ENCODE data around the gene FAM149A.

FAM149A gene

DNA sequence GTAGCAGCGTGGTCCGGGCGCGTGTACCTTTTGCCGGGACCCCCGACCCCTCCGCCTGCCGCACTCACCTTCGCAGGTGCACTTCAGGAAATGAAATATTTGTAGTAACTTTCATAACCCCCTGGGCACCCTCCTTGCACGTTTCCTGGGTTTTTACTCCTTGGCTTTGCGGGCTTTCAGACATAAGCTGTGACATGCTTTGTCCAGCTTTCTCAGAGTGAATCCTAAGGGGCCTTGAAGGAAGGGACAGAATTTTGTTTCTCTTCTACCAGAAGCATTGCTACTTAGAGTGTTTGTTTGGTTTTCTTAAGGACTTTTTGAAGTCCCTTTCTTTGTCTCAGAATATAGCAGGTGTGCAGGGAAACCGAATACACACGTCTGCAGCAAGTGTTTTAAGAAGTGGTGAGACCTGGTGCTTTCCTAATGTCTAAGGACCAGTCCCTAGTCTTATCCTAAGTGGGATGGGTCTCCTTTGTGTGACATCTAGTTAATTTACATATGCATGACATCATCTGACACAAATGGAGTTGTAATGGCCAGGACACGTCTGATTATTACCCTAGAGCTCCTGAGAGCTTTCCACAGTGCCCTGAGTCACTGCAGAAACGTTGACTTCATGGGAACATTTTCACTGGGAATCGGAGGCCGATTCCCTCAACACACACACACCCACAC is 1.3 kb downstream of the FAM149A start:
- DNase-seq (ENCODE audit: low spot score), result no peak

- no peak for DNase-seq (ENCODE audit: low spot score)
Measured at GRCh38 chr4:186107947-186108346, 3.4 kb downstream of the FAM149A start.

DNA sequence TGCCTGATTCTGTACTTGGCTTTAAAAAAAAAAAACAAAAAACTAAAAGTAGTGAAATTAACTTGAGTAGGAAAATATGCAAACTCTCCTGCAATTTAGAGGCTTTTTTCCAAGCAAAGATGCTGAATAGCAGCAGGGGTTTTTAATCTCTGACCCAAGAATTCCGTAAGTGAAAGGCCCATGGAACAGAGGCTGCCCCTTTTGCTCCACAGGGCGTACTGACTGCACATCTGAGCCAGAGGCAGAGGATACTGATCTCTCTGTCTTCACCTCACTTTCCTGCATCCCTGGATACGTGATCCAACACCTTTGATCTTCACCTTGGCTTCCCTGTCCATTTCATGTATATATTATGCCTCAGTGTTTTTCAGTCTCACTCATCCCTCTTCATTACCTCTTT is 3.9 kb downstream of the FAM149A start:
- DNase-seq (ENCODE audit: low spot score), result no peak

DNA sequence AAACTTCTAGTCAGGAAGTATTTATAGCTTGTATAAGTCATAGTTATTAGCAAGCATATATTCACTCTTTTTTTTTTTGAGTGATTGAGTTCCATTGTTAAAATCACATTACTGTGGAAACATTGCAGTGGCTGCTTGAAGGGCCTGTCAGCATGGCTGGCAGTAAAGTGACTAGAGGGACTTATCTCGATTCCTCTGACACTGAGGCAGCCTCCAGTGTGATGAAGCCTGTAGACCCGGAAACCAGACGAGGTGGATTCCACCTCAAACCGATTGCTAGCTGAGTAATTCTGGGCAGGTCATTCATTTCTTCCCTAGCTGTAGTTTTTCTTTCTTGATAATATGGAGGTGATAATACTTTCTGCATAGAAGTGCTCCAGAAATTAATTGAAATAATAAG is 4.7 kb downstream of the FAM149A start:
- DNase-seq (ENCODE audit: low spot score), result no peak

- no peak for DNase-seq (ENCODE audit: low spot score)
Measured at GRCh38 chr4:186116697-186117096, 12.2 kb downstream of the FAM149A start.

GRCh38 chr4:186118582-186118981 is 14.1 kb downstream of the FAM149A start:
- DNase-seq (ENCODE audit: low spot score), result no peak

DNA sequence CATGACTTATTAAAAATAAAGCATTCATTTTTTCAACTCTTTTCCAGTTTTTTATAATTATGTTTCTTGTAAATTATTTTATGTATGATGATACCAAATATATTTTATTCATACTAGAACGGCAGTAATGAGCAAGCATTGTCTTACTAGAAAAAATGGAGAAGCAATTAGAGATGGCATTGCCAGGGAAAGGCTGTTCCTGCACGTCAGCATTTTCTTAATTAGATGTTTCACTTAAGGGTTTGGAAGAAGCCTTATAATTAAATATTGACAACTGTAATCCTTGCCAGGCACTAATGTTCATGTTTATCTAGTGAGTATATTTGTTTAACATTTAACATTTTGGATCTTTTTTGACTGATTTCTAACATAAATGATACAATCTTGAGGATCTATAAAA is 16.6 kb downstream of the FAM149A start:
- no peak for DNase-seq (ENCODE audit: low spot score)

DNA sequence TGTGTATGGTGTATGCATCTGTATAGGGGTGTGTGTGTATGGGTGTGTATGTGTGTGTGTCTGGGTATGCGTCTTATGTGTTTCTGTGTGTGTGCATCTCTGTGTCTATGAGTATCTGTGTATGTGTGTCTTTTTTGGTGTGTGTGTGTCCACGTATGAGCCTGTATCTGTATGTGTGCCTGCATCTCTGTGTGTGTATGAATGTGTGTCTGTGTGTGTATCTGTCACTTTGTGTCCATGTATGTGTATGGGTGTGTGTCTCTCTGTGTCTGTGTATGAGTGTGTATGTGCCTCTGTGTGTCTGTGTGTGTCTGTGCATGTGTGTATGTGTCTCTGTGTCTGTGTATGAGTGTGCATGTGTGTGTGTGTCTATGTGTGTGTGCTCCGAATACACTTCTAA is 24.3 kb downstream of the FAM149A start:
- no peak for DNase-seq (ENCODE audit: low spot score)

DNA sequence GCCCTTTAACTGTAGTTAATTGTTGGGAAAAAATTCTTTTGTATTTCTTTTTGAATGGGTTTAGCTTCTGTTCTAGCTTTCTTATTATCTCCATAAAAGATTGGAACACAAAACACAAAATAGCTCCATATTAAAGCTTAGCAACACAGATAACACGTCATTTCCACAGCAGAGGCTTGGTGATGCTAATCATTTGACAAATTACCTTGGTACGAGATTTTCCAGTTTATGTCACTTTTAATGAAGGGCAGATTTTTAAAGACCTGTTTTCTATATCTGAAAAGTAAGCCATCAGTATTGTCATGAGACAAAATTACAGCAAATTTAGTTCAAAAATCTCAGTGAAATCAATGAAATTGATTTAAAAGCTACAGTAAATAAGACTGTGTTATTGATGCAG is 27.4 kb downstream of the FAM149A start:
- no peak for DNase-seq (ENCODE audit: low spot score)

GRCh38 chr4:186132577-186133242 is 28.2 kb downstream of the FAM149A start:
- no peak for DNase-seq (ENCODE audit: low spot score)

DNA sequence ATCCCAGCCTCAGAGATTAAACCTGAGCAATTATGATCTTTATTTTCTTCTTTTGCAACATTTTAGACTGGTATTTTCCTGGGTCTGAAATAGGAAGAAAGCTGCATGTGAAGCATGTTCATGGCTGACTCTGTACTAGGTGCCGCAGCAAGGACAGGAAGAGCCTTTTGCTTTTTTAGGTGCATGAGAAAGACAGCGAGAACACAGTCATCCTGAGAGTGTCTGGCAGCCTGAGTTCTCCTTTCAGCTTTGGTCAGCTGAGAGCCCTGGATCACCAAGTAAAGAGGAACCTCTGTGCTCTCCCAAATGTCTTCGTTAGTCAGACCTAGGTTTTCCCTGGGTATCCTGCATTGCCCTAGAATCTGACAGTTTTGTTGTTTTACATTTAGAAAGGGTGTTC is 29.8 kb downstream of the FAM149A start:
- no peak for DNase-seq (ENCODE audit: low spot score)

GRCh38 chr4:186134861-186135260 is 30.4 kb downstream of the FAM149A start:
- no peak for DNase-seq (ENCODE audit: low spot score)

DNA sequence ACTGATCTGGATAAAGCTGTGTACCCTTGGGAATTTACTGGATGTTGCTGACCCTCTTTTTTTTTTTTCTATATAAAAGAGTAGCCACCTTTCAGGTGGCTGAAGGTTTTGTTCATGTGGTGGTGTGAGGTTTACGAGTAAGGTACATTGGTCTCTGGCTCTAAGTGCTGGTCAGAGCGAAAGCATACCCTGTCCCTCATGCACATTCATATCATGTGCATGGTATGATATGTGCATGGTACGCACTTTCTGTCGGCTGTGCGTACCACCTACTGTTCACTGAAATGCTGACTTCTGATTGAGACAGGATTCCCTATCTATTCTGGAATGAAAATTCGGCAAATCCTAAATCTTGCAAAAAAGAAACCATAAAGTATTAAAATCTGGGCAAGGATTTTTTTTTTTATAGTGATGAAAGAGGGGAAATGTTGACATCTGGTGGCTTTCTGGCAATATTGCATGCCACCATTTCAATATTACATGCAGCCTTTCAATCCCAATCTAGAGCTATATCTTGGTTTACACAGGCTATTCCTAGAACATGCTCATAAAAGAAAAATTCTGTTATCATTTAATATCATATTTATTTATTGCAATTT is 32.8 kb downstream of the FAM149A start:
- DNase-seq (ENCODE audit: low spot score), result peak; percentile 65

- no peak for DNase-seq (ENCODE audit: low spot score)
Measured at GRCh38 chr4:186144198-186144945, 39.9 kb downstream of the FAM149A start.

DNA sequence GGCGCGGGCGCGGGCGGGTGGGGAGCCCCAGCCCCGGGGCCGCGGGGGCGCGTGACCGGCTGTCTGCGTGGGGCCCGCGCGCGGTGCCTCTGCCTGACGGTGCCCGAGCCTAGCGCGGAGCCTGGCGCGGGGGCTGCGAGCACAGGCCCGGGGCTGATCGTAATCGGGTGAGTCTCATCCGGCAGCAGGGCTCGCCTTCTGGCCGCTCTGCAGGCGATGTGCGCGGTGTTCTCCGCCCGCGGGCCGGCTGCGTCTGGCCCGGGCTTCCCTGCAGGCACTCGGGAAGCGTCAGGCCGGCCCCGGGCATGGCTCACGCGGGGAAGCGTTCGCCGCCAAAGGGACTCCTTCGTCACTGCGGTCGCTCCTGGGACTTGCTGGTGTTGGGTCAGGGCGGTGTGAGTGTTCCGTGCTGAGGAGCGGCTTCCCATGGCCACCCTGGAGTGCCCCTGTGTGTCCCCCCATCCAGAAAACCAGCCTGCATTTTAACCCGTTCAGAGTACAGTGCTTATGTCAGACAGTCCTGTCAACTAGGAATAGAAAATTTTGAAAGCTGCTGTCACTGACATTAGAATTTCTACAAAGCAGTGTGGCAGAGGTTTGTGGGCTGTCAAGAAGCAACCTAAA is 40.6 kb downstream of the FAM149A start:
- DNase-seq (ENCODE audit: low spot score), result no peak

DNA sequence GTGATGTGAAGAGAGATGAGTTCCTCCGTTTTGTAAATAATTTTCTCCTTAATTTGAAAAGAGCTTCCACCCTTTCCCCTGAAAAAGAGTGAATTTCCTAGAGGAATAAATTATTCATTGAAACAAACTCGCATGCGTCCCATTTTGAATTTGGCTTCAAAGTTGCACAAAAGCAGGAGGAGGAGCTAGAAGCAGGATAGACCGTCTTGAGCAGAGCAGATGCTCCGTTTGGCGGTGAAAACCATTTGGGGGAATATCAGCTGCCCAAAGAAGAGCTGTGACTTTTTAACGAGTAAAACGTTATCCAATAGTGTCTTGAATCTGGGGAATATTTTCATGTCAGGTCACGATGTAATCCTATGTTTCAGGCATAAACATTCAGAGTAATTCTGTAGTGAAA is 42.0 kb downstream of the FAM149A start:
- no peak for DNase-seq (ENCODE audit: low spot score)

DNA sequence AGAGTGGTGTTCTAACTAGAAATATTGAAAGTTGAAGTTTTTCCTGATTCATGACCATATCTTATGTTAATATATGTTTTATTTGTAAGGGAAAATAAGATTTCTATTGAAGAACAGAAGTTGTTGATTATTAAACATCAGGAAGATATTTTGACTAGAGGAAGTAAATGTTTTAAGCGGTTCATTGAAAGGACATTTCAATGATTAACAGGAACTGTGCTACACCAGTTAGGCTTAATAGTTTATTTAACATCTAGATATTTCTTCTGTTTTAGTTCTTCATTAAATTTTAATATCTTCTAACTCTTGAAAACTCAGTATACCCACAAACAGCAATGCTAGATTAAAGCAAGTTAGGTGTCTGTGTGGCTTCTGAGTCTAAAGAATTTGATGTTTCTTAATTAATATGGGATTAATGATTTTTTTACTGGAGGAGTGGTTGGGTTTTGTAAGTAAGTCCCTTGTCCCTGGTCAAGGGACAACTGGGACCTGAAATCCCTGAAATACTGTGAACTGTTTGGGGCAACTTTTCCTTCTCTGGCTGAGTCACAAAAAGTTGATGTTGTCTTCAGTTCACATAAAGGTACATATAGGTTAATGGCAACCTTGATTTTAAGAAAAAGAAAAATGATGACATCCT is 44.0 kb downstream of the FAM149A start:
- no peak for DNase-seq (ENCODE audit: low spot score)

DNA sequence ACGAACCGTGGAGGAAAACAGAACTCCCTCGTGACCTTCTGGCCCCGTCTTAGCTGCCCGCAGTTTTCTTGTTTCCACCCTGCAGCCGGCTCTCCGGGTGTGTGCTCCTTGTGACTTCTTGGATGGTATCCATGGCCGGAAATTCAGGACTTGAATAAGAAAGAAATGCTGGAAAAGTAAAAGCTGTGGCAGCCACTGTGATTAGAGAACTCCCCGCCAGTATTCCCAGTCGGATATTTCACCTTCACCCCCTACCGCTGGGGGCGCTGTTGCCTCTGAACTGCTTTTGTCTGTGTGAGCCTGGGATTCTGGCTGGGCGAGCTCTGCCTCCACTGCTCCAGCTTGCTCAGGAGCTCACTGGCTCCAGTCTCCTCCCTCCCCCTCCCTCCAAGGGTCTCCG is 45.4 kb downstream of the FAM149A start:
- peak; percentile 74 for DNase-seq (ENCODE audit: low spot score)

DNA sequence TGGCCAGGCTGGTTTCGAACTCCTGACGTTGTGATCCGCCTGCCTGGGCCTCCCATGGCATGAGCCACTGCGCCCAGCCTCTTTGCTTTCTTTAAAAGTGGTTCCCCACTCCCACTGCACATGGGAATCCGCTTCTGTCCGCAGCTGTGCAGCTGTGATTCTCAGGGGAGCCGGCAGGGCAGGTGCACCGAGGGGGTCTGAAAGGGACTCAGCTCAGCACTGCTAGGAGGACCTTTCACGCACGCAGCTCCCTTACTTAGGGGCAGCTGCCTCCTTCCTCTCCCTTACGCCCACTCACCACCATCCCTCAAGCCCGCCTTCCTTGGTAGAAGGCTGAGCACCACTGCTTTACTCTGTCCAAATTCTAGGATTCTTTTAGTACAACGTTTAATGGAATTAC is 46.4 kb downstream of the FAM149A start:
- no peak for DNase-seq (ENCODE audit: low spot score)

GRCh38 chr4:186151499-186151898 is 47.0 kb downstream of the FAM149A start:
- no peak for DNase-seq (ENCODE audit: low spot score)

DNA sequence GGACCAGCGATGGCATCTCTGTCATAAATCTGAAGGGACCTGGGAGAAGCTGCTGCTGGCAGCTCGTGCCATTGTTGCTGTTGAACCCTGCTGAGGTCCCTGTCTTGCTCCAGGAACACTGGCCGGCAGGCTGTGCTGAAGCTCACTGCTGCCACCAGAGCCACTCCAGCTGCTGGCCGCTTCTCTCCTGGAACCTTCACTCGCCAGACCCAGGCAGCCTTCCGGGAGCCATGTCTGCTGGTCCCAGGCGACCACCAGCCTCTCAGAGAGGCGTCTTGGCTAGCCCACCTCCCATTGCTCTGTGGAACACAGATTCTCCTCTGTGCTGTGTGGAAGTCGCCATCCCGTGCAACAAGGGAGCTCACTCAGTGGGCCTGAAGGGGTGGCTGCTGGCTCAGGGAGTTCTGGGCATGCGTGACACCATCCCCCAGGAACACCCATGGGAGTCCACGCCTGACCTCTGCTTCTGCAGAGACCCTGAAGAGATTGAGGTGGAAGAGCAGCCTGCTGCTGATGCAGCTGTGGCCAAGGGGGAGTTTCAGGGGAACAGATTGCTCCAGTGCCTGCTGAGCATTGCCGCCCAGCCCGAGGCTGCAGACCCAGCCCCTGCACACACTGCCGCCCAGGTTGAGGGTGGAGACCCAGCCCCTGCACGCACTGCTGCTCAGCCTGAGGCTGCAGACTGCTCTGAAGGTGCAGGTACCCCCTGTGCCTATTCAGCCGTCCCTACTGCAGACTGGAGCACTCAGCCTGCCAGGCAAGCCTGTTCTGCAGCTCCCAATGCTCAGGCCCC is 53.7 kb downstream of the FAM149A start:
- DNase-seq (ENCODE audit: low spot score), result no peak
